ENCODE measurements around the gene ARID3B. TPM values are rescaled to one million over a fixed set of nuclear protein-coding genes. Genes with fewer than 3 reads are reported as not detected.
"Not testable (repeated sequence)": the region's sequence is repeated elsewhere in the genome, so short reads cannot be mapped to it uniquely, and the experiment has no call there.

The ARID3B gene
- total RNA-seq, 1 donor from 2014 or later = 1.8 TPM

GRCh38 chr15:74535388-74536084 is 5.5 kb upstream of the ARID3B start:
- no peak for DNase-seq (ENCODE audit: low read depth in 2 of 2)

DNA sequence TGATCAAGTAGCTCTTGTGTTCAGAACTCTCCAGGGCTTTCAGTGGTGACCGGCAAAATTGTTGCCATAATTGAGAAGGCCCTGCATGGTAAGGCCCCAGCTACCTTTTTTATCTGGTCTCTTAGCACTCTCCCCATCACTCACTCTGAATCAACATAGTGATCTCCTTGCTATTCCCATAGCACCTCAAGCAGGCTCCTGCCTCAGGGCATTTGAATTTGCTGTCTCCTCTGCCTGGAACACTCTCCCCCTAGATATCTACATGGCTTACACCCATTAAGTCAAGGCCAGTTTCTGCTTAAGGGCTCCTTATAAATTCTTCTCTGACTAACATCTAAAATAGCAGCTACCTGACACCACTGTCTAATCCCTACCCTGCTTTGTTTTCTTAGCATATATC is 3.3 kb upstream of the ARID3B start:
- DNase-seq (ENCODE audit: low read depth in 2 of 2) = no peak

DNA sequence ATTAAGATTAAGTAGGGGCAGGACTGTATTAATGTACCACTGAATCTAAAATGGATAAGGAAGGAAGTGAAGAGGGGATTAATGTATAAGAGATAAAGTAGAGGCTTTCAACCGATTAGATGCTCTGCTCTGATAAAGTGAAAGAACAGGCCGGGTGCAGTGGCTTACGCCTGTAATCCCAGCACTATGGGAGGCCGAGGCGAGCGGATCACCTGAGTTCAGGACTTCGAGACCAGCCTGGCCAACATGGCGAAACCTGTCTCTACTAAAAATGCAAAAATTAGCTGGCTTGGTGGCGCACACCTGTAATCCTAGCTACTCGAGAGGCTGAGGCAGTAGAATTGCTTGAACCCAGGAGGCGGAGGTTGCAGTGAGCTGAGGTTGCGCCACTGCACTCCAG is 1.5 kb upstream of the ARID3B start:
- not testable (repeated sequence) for DNase-seq (ENCODE audit: low read depth in 2 of 2)

- peak in 1 of 2 donors; percentile 7 for DNase-seq (ENCODE audit: low read depth in 2 of 2)
Observed at GRCh38 chr15:74540161-74540760, 759 bp upstream of the ARID3B start.

GRCh38 chr15:74541494-74542165 is 610 bp downstream of the ARID3B start:
- DNase-seq (ENCODE audit: low read depth in 2 of 2) = peak in 1 of 2 donors; percentile 69

- DNase-seq (ENCODE audit: low read depth in 2 of 2) = no peak
Observed at GRCh38 chr15:74542166-74543042, 1.4 kb downstream of the ARID3B start.

GRCh38 chr15:74543043-74543422 is 2.0 kb downstream of the ARID3B start:
- DNase-seq (ENCODE audit: low read depth in 2 of 2) = no peak

- no peak for DNase-seq (ENCODE audit: low read depth in 2 of 2)
Observed at GRCh38 chr15:74543583-74543982, 2.6 kb downstream of the ARID3B start.

GRCh38 chr15:74545086-74545485 is 4.1 kb downstream of the ARID3B start:
- DNase-seq (ENCODE audit: low read depth in 2 of 2) = no peak

- DNase-seq (ENCODE audit: low read depth in 2 of 2) = peak; percentile 94 to 100
Observed at GRCh38 chr15:74545776-74546656, 5.0 kb downstream of the ARID3B start.

- no peak for DNase-seq (ENCODE audit: low read depth in 2 of 2)
Observed at GRCh38 chr15:74547616-74548015, 6.6 kb downstream of the ARID3B start.

DNA sequence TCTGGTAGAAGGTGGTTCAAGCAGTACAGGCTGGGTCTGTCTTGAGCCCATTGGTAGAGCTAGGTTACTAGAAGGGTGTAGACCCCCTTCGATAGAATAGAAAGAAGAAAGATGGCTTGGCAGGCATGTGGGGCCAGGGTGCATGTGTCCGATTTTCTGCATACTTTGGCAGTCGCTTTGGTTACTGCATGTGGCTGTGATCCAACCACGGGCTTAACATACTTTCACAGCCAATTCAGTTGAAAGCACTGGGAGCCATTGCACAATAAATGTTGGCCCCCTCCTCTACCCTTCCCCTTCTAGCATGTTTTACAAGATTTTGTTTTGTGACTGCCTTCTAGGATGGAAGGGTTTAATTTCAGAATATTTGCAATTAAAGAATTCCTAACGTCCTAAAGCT is 7.2 kb downstream of the ARID3B start:
- DNase-seq (ENCODE audit: low read depth in 2 of 2) = no peak

GRCh38 chr15:74549816-74550215 is 8.8 kb downstream of the ARID3B start:
- DNase-seq (ENCODE audit: low read depth in 2 of 2) = no peak

DNA sequence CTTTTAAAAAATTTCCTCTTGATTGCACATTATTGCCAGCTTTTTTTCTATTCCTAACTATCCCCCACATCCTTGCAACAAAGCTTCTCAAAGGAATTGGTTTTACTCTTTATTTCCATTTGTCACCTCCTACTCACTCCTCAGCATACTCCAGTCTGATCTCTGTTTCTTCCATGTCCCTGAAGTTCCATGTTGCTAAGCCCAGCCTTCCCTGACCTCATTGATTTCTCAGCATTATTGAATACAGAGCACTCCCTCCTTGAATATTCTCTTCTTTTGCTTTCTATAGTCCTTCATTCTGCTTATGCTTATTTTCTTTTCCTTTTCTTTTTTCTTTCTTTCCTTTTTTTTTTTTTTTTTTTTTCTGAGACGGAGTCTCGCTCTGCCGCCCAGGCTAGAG is 10.7 kb downstream of the ARID3B start:
- DNase-seq (ENCODE audit: low read depth in 2 of 2) = no peak

GRCh38 chr15:74552773-74553441 is 11.9 kb downstream of the ARID3B start:
- DNase-seq (ENCODE audit: low read depth in 2 of 2) = no peak

- DNase-seq (ENCODE audit: low read depth in 2 of 2) = no peak
Observed at GRCh38 chr15:74555192-74555591, 14.2 kb downstream of the ARID3B start.

DNA sequence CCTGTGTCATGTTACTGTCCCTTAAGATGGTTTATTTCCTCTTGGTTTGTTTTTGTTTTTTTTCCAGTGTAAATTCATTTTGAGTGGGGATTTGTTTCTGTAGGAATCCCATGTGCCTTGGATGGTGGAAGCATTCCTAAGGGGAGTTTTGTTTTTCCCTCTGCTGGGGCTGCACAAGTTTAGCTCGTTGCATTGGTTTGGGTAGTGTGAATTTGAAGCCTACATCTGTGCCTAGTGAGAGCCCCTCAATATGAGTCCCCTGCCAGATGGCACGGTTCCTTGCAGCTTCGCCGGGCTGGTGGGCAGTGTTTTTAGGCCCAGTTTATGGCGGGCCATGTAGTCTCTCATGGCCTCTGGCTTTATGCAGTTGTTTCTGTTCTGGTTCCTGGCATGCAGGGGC is 17.7 kb downstream of the ARID3B start:
- DNase-seq (ENCODE audit: low read depth in 2 of 2) = no peak

DNA sequence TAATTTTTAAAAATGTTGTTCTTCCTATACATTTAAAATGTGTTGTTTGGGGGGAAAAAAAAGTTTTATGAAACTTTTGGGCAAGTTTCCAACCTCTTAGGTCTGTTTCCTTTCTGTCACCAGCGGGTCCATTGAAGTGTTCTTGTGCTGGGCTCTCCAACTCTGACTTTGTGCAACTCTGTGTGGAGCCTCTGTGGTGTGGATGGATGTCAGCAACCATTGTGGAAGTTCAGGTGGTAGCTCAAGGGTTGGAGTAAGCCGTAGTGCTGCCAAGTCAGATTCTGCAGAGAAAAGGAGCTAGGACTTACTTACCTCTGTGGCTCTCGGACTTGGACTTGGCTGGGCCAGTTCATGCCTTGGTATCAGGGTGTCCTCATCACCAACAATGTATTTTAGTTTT is 22.4 kb downstream of the ARID3B start:
- DNase-seq (ENCODE audit: low read depth in 2 of 2) = no peak

GRCh38 chr15:74564182-74564581 is 23.2 kb downstream of the ARID3B start:
- DNase-seq (ENCODE audit: low read depth in 2 of 2) = no peak

- no peak for DNase-seq (ENCODE audit: low read depth in 2 of 2)
Observed at GRCh38 chr15:74565381-74566085, 24.5 kb downstream of the ARID3B start.
